DMS153 treated with DMSO at 0.1 percent for 48 hours (cell line): ENCODE results near the gene TSPAN5.
"Not testable (repeated sequence)": the region's sequence is repeated elsewhere in the genome, so short reads cannot be mapped to it uniquely, and the experiment has no call there.

Source experiments
- DNase-seq: peaks from one replicate; lab custom pipeline; 2025; ENCODE audit not compliant: unreplicated experiment; lab: John Stamatoyannopoulos, UW

Gene TSPAN5

GRCh38 chr4:98558471-98559169, 99.8 kb downstream of the TSPAN5 start:
- DNase-seq, result no peak

- no peak for DNase-seq
These were observed 101.1 kb downstream of the TSPAN5 start for GRCh38 chr4:98557194-98557892.

- no peak for DNase-seq
These were observed 102.0 kb downstream of the TSPAN5 start for GRCh38 chr4:98556451-98556850.

- no peak for DNase-seq
These were observed 102.5 kb downstream of the TSPAN5 start for GRCh38 chr4:98555798-98556445.

GRCh38 chr4:98546910-98547594, 111.4 kb downstream of the TSPAN5 start:
- no peak for DNase-seq

GRCh38 chr4:98544818-98545414, 113.5 kb downstream of the TSPAN5 start:
- no peak for DNase-seq

- DNase-seq, result no peak
These were observed 114.1 kb downstream of the TSPAN5 start for GRCh38 chr4:98544141-98544817.

GRCh38 chr4:98542011-98542410, 116.4 kb downstream of the TSPAN5 start:
- no peak for DNase-seq

GRCh38 chr4:98540803-98541202, 117.6 kb downstream of the TSPAN5 start:
- no peak for DNase-seq

GRCh38 chr4:98539741-98540140, 118.7 kb downstream of the TSPAN5 start:
- no peak for DNase-seq

GRCh38 chr4:98539299-98539698, 119.1 kb downstream of the TSPAN5 start:
- DNase-seq, result no peak

GRCh38 chr4:98536631-98537030, 121.8 kb downstream of the TSPAN5 start:
- no peak for DNase-seq

- DNase-seq, result not testable (repeated sequence)
These were observed 124.3 kb downstream of the TSPAN5 start for GRCh38 chr4:98534146-98534545.

- no peak for DNase-seq
These were observed 127.8 kb downstream of the TSPAN5 start for GRCh38 chr4:98530572-98530971.

GRCh38 chr4:98529970-98530569, 128.3 kb downstream of the TSPAN5 start:
- no peak for DNase-seq

- DNase-seq, result no peak
These were observed 129.5 kb downstream of the TSPAN5 start for GRCh38 chr4:98528882-98529281.

GRCh38 chr4:98527534-98528269, 130.7 kb downstream of the TSPAN5 start:
- DNase-seq, result no peak

GRCh38 chr4:98524230-98524629, 134.2 kb downstream of the TSPAN5 start:
- no peak for DNase-seq

- no peak for DNase-seq
These were observed 135.6 kb downstream of the TSPAN5 start for GRCh38 chr4:98522636-98523395.
